NCI-H774 (cell line): ENCODE data around the gene SPRYD3.

ENCODE experiments used
- DNase-seq: peaks from one replicate; lab custom pipeline; 2025; lab: John Stamatoyannopoulos, UW

The SPRYD3 gene

GRCh38 chr12:53062977-53063707 lies 16.0 kb downstream of the SPRYD3 start:
- DNase-seq, result no peak

- DNase-seq, result no peak
These were observed 16.9 kb downstream of the SPRYD3 start for GRCh38 chr12:53062011-53062961.

- DNase-seq, result peak; percentile 92
These were observed 17.7 kb downstream of the SPRYD3 start for GRCh38 chr12:53061404-53062010.

GRCh38 chr12:53060721-53061276 lies 18.4 kb downstream of the SPRYD3 start:
- peak; percentile 62 for DNase-seq

GRCh38 chr12:53060064-53060720 lies 19.0 kb downstream of the SPRYD3 start:
- no peak for DNase-seq

- DNase-seq, result no peak
These were observed 19.6 kb downstream of the SPRYD3 start for GRCh38 chr12:53059434-53060063.

- no peak for DNase-seq
These were observed 20.3 kb downstream of the SPRYD3 start for GRCh38 chr12:53058674-53059433.

- no peak for DNase-seq
These were observed 21.2 kb downstream of the SPRYD3 start for GRCh38 chr12:53057816-53058500.

- DNase-seq, result no peak
These were observed 22.3 kb downstream of the SPRYD3 start for GRCh38 chr12:53056901-53057300.

GRCh38 chr12:53056296-53056695 lies 22.9 kb downstream of the SPRYD3 start:
- no peak for DNase-seq

- no peak for DNase-seq
These were observed 23.5 kb downstream of the SPRYD3 start for GRCh38 chr12:53055471-53056266.

- peak; percentile 97 for DNase-seq
These were observed 24.9 kb downstream of the SPRYD3 start for GRCh38 chr12:53054112-53054878.

GRCh38 chr12:53053218-53054111 lies 25.7 kb downstream of the SPRYD3 start:
- DNase-seq, result peak; percentile 86

GRCh38 chr12:53052419-53053217 lies 26.6 kb downstream of the SPRYD3 start:
- DNase-seq, result peak; percentile 61

GRCh38 chr12:53051881-53052412 lies 27.2 kb downstream of the SPRYD3 start:
- DNase-seq, result no peak
